ENCODE measurements around the gene G6PC1.
"Not testable (repeated sequence)": the region's sequence is repeated elsewhere in the genome, so short reads cannot be mapped to it uniquely, and the experiment has no call there.

G6PC1 gene

DNA sequence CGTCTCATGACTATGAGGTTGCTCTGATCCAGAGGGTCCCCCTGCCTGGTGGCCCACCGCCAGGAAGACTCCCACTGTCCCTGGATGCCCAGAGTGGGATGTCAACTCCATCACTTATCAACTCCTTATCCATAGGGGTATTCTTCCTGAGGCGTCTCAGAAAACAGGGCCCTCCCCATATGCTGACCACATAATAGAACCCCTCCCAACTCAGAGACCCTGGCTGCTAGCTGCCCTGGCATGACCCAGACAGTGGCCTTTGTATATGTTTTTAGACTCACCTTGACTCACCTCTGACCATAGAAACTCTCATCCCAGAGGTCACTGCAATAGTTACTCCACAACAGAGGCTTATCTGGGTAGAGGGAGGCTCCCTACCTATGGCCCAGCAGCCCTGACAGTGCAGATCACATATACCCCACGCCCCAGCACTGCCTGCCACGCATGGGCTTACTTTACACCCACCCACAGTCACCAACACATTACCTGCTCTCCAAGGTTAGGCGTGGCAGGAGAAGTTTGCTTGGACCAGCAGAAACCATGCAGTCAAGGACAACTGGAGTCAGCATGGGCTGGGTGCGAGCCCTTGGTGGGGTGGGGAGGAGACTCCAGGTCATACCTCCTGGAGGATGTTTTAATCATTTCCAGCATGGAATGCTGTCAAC lies 2.3 kb upstream of the G6PC1 start:
- TF ChIP-seq JUND (IDR thresholded peaks at IDR 0.05; ENCODE audit: low read depth), result no peak
- in situ Hi-C loops (cut with HindIII; ENCODE audit: low pct_unique_long_range_greater_than_20kb, low sequenced_read_pairs), result no loop called here
- DNase-seq (ENCODE audit: low read depth in 1 of 2, low spot score in 1 of 2), result no peak

DNA sequence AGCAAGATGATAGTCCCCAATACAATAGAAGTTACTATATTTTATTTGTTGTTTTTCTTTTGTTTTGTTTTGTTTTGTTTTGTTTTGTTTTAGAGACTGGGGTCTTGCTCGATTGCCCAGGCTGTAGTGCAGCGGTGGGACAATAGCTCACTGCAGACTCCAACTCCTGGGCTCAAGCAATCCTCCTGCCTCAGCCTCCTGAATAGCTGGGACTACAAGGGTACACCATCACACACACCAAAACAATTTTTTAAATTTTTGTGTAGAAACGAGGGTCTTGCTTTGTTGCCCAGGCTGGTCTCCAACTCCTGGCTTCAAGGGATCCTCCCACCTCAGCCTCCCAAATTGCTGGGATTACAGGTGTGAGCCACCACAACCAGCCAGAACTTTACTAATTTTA lies 618 bp upstream of the G6PC1 start:
- in situ Hi-C loops (cut with HindIII; ENCODE audit: low pct_unique_long_range_greater_than_20kb, low sequenced_read_pairs); DNase-seq (ENCODE audit: low read depth in 1 of 2, low spot score in 1 of 2): not testable (repeated sequence)

DNA sequence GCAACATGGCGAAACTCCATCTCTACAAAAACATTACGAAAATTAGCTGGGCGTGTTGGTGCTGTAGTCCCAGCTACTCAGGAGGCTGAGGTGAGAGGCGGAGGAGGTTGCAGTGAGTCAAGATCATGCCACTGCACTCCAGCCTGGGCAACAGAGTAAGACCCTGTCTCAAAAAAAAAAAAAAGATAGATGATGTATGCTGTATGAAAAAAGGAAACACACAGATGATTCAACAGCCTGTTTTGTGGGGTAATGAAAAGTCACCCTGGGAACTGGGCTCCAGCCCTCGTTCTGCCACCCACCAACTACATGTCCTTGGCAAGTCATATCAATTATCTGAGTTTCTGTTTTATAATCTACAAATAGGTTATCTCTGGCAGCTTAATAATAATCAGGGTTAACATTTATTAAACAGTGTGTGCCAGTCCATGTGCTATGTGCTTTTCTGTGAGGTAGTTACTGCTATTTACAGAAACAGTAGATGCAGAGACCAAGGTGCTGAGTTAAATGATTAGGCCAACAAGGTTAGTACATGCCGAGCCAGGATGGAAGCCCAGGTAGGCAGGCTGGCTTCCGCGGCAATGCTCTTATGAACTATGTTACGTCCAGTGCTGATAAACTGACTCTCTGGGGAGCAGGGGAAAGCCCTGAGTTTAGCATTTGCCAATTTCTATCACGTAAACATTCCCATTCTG lies 1.1 kb downstream of the G6PC1 start:
- no peak for TF ChIP-seq JUND (IDR thresholded peaks at IDR 0.05; ENCODE audit: low read depth)
- DNase-seq (ENCODE audit: low read depth in 1 of 2, low spot score in 1 of 2), result no peak
- in situ Hi-C loops (cut with HindIII; ENCODE audit: low pct_unique_long_range_greater_than_20kb, low sequenced_read_pairs), result no loop called here

DNA sequence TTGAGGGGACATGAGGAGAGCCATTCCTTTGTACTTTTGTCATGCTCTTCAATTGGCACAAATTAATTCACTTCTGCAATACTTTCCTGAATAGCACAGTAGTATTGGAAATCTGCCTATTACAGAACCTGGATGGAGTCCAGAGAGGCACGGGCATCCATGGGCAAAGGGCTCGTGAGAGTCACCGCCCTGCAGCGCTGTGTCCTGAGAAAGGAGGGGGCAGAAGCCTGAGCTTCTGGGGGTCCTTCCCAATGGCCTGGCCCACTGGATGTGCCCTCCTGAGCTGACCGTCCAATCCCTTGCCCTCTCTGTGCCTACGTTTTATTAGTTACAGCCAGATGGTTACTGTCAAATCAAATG lies 3.5 kb downstream of the G6PC1 start:
- no peak for DNase-seq (ENCODE audit: low read depth in 1 of 2, low spot score in 1 of 2)
- no peak for TF ChIP-seq JUND (IDR thresholded peaks at IDR 0.05; ENCODE audit: low read depth)
- in situ Hi-C loops (cut with HindIII; ENCODE audit: low pct_unique_long_range_greater_than_20kb, low sequenced_read_pairs), result no loop called here

DNA sequence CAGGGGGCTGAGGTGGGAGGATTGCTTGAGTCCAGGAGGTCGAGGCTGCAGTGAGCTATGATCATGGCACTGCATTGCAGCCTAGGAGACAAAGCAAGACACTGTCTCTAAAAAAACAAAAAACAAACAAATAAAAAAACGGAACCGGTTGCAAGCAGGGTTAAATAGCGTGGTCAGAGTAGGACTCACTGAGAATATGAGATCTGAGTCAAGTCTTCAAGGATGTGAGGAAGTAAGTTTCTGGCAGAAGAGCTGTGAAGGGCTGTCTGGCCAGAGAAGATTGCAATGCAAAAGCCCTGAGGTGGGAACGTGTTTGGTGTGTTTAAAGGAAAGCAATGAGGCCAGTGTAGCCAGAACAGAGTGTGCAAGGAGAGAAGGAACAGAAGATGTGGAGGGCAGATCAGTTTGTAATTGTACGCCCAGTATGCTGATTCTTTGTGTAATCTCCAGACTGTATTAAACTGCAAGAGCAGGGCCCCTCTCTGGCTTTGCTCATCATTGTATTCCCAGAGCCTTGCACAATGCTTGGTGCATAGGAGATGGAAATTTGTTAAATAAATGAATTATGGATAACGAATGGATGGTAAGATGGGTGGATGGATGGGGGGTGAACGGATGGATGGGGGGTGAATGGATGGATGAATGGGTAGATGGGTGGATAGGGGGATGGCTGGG lies 6.3 kb downstream of the G6PC1 start:
- in situ Hi-C loops (cut with HindIII; ENCODE audit: low pct_unique_long_range_greater_than_20kb, low sequenced_read_pairs), result no loop called here
- no peak for TF ChIP-seq JUND (IDR thresholded peaks at IDR 0.05; ENCODE audit: low read depth)
- DNase-seq (ENCODE audit: low read depth in 1 of 2, low spot score in 1 of 2), result no peak

DNA sequence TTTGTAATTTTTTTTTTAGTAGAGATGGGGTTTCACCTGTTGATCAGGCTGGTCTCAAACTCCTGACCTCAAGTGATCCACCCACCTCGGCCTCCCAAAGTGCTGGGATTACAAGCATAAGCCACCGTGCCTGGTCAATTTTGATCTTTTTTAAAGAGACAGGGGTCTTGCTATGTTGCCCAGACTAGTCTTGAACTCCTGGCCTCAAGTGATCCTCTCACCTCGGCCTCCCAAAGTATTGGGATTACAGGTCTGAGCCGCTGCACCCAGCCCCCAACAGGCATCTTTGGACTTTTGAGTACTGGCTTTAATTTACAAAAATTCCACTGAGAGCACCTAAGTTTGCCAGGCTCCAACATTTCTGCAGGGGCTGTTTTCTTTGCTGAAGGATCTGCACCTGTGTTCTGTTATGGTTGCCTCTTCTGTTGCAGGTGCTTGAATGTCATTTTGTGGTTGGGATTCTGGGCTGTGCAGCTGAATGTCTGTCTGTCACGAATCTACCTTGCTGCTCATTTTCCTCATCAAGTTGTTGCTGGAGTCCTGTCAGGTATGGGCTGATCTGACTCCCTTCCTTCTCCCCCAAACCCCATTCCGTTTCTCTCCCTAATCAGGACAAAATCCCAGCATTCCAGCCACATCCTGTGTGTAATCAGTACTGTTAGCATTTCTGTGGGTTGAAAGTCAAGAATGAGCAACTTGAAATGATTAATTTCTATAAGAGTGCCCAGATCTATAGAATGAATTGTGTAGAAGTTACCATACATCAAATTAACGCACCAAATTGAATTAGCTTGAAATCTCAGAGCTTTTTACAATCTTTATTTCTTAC lies 8.5 kb downstream of the G6PC1 start:
- in situ Hi-C loops (cut with HindIII; ENCODE audit: low pct_unique_long_range_greater_than_20kb, low sequenced_read_pairs), result no loop called here
- DNase-seq (ENCODE audit: low read depth in 1 of 2, low spot score in 1 of 2), result no peak
- no peak for TF ChIP-seq JUND (IDR thresholded peaks at IDR 0.05; ENCODE audit: low read depth)

DNA sequence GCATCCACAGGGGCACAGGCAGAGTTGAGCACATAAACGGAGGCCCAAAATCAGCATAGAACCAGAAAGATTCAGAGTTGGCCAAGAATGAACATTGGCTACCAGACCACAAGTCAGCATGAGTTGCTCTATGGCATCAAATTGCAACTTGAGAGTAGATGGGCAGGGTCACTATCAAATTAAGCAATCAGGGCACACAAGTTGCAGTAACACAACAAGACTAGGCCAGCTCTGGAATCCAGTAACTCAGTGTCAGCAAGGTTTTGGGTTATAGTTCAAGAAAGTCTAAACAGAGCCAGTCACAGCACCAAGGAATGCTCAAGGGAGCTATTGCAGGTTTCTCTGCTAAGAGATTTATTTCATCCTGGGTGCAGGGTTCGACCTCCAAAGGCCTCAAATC lies 12.9 kb downstream of the G6PC1 start:
- in situ Hi-C loops (cut with HindIII; ENCODE audit: low pct_unique_long_range_greater_than_20kb, low sequenced_read_pairs), result no loop called here

DNA sequence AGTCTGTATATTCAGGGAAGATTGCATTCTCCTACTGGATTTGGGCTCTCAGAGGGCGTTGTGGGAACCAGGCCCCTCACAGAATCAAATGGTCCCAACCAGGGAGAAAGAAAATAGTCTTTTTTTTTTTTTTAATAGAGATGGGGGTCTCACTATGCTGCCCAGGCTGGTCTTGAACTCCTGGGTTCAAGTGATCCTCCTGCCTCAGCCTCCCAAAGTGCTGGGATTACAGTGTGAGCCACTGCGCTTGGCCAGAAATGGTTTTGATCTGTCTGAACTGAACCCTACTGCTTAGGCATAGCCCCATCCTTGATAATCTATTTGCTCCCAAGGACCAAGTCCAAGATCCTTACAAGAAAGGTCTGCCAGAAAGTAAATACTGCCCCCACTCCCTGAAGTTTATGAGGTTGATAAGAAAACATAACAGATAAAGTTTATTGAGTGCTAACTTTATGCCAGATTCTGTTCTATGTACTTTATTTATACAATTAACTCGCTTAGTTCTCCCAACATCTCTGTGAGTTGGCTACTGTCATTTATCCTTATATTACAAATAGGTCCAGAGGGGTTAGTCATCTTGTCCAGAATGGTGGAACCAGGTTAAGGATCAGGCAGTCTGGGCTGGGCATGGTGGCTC lies 13.5 kb downstream of the G6PC1 start:
- TF ChIP-seq JUND (IDR thresholded peaks at IDR 0.05; ENCODE audit: low read depth), result no peak
- DNase-seq (ENCODE audit: low read depth in 1 of 2, low spot score in 1 of 2), result no peak
- in situ Hi-C loops (cut with HindIII; ENCODE audit: low pct_unique_long_range_greater_than_20kb, low sequenced_read_pairs), result no loop called here

More for the DNA sequence above, 12.9 kb downstream of the G6PC1 start:
- DNase-seq (ENCODE audit: low read depth in 1 of 2, low spot score in 1 of 2), result no peak
- no peak for TF ChIP-seq JUND (IDR thresholded peaks at IDR 0.05; ENCODE audit: low read depth)

DNA sequence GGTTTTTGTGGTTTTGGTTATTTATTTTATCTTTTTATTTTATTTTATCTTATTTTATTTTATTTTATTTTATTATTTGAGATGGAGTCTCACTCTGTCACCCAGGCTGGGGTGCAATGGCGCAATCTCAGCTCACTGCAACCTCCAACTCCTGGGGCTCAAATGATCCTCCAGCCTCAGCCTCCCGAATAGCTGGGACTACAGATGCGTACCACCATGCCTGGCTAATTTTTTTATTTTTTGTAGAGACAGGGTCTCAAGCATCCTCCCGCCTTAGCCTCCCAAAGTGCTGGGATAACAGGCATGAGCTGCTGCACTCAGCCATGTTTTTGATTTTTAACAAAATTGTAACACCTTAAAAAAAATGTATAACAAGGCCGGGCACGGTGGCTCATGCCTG lies 14.7 kb downstream of the G6PC1 start:
- DNase-seq (ENCODE audit: low read depth in 1 of 2, low spot score in 1 of 2); in situ Hi-C loops (cut with HindIII; ENCODE audit: low pct_unique_long_range_greater_than_20kb, low sequenced_read_pairs): not testable (repeated sequence)

DNA sequence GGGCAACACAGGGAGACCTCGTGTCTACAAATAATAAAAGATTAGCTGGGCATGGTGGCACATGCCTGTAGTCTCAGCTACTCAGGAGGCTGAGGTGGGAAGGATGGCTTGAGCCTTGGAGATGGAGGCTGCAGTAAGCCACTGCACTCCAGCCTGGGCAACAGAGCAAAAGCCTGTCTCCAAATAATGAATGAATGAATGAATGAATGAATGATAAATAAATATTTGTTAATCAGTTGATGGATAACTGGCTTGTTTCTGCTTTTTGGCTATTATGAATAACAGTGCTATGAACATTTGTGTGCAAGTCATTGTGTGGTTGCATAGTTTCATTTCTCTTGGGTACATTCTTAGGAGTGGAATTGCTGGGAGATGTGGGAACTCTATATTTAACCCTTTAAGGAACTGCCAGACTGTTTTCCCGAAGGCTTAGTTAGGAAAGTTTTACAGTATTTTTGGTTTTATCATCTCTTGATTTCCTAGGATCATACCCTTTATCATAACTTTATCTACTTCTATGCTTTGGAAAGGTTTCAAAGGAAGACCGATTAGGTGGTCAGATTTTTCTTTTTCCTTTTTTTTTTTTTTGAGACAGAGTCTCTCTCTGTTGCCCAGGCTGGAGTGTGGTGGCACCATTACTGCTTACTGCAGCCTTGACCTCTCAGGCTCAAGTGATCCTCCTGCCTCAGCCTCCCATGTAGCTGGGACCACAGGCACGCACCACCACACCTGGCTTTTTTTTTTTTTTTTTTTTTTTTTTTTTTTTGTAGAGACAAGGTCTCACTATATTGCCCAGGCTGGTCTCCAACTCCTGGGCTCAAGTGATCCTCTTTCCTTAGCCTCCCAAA lies 16.0 kb downstream of the G6PC1 start:
- DNase-seq (ENCODE audit: low read depth in 1 of 2, low spot score in 1 of 2); in situ Hi-C loops (cut with HindIII; ENCODE audit: low pct_unique_long_range_greater_than_20kb, low sequenced_read_pairs): not testable (repeated sequence)

DNA sequence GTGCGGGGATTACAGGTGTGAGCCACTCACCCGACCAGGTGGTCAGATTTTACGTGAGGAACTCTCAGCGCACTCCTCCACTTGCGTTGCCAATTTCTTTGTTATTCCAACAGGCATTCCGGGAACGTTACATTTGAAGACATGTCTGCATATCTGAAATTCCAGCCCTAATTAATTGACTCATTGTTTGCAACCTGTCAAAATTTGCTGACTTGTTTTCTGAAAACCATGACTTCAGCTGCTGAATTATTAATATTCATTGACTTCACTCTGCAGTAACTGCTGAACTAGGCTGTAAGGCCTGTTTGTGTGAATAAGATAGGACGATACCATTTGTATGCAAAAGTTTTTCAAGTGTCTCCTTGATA lies 16.6 kb downstream of the G6PC1 start:
- no peak for DNase-seq (ENCODE audit: low read depth in 1 of 2, low spot score in 1 of 2)
- TF ChIP-seq JUND (IDR thresholded peaks at IDR 0.05; ENCODE audit: low read depth), result no peak
- in situ Hi-C loops (cut with HindIII; ENCODE audit: low pct_unique_long_range_greater_than_20kb, low sequenced_read_pairs), result no loop called here

Measured in T47D (cell line).